LNCaP clone FGC (cell line): ENCODE measurements around the gene CPED1.

Experiments
- DNase-seq: peaks from one replicate; pipeline ENCODE4 v3.0.0-alpha.2; 2011; ENCODE audit warnings: low read depth
- H3K4me3 ChIP-seq: 2 replicates; pipeline ENCODE4 v1.5.1; 2011; ENCODE audit warnings: mild to moderate bottlenecking, low read depth, low read length, control low read depth
- TF ChIP-seq, protein P1 (sequence below): IDR thresholded peaks from 2 replicates; pipeline ENCODE4 v1.5.1; 2012; ENCODE audit warnings: mild to moderate bottlenecking; ENCODE audit not compliant: control insufficient read depth, insufficient read depth; ENCODE audit errors: extremely low read depth

The CPED1 gene

DNA sequence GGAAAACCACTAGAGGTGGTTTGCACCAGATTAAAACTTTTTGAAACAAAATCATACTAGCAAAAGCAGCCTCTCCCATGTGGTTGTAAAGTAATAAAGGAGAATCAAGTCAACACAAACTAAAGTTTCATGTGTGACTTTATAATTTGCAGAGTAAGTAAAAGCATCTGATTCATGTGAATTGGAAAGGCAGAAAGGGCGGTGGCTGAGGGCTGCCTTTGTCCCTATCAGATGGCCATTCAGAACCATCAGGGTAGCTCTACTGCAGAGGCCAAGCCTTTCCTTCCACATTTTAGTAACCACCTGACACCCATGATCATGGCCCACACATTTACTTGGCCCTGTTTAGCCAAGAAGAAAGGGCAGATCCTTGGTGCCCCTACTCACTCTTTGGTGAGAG, 356.0 kb downstream of the CPED1 start:
- H3K4me3 ChIP-seq, result no peak overlapping the region
- TF ChIP-seq, protein P1, sequence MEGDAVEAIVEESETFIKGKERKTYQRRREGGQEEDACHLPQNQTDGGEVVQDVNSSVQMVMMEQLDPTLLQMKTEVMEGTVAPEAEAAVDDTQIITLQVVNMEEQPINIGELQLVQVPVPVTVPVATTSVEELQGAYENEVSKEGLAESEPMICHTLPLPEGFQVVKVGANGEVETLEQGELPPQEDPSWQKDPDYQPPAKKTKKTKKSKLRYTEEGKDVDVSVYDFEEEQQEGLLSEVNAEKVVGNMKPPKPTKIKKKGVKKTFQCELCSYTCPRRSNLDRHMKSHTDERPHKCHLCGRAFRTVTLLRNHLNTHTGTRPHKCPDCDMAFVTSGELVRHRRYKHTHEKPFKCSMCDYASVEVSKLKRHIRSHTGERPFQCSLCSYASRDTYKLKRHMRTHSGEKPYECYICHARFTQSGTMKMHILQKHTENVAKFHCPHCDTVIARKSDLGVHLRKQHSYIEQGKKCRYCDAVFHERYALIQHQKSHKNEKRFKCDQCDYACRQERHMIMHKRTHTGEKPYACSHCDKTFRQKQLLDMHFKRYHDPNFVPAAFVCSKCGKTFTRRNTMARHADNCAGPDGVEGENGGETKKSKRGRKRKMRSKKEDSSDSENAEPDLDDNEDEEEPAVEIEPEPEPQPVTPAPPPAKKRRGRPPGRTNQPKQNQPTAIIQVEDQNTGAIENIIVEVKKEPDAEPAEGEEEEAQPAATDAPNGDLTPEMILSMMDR, result no peak
- no peak for DNase-seq
